ENCODE results near the gene TPP1. TPM values are rescaled to one million over a fixed set of nuclear protein-coding genes. Genes with fewer than 3 reads are reported as not detected.
A peak's percentile ranks its signal among the peaks of the same experiment; 100 is the strongest.

TPP1 gene
- total and polyA plus RNA-seq, 8 donors, result 60.3 to 264 (median 70.0) TPM

DNA sequence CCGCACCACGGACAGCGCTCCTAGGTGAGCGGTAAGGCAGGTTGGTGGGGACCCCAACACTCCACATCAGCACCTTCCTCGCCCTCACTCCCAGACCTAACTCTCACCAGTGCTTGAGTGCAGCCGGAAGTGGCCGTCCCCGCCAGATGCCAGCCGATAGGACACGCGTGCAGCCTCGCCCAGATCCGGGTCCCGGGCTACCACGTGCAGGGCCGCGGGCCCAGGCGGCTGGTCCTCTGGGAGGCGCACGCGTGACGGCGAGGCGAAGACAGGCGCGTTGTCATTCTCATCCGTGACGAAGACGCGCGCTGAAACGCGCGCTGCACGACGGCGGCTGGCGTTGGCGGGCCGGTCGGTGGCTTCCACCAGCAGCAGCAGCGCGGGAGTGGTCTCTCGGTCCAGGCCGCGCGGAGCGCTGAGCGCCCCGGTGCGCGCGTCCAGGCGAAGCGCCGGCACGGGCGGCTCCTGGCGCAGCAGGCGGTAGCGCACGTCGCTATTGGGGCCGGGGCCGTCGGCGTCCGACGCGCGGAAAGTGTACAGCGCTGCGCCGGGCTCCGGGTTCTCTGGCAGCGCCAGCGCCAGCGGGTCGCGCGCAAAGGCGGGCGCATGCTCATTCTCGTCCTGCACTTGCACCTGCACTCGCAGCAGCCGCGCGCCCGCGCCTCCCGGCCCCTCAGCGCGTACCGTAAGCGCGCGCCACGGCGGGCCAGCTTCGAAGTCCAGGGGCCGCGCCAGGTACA, 10.8 kb upstream of the TPP1 start:
- ATAC-seq, result peak; percentile 74

GRCh38 chr11:6629573-6629891, 10.3 kb upstream of the TPP1 start:
- ATAC-seq (no peak), DNase-seq (no peak)
- Histone ChIP-seq H3K36me3 (peaks cover 0 to 56% of the 10 kb centered on the region in 2 donors), H3K27me3 (no peaks in the 10 kb centered on the region), H3K4me3 (no peak overlapping the region), H3K27ac (no peak overlapping the region), H3K4me1 (peaks cover 0 to 7% of the 10 kb centered on the region in 2 donors), H3K9me3 (no peaks in the 10 kb centered on the region)
- intact Hi-C loops (cut with DNase I), result no loop called here
- no peak for TF ChIP-seq CTCF (IDR thresholded peaks at IDR 0.05)

More for the DNA sequence above, 10.8 kb upstream of the TPP1 start:
- Histone ChIP-seq H3K4me3 (peak overlapping the region; percentile 13 to 26), H3K36me3 (peaks cover 0 to 51% of the 10 kb centered on the region in 2 donors), H3K9me3 (no peaks in the 10 kb centered on the region), H3K27me3 (no peaks in the 10 kb centered on the region), H3K4me1 (peaks cover 1 to 12% of the 10 kb centered on the region in 2 donors), H3K27ac (no peak overlapping the region)
- peak in 2 of 4 donors; percentile 45 to 81 for DNase-seq
- TF ChIP-seq CTCF (IDR thresholded peaks at IDR 0.05), result no peak
- intact Hi-C loops (cut with DNase I), result no loop called here

DNA sequence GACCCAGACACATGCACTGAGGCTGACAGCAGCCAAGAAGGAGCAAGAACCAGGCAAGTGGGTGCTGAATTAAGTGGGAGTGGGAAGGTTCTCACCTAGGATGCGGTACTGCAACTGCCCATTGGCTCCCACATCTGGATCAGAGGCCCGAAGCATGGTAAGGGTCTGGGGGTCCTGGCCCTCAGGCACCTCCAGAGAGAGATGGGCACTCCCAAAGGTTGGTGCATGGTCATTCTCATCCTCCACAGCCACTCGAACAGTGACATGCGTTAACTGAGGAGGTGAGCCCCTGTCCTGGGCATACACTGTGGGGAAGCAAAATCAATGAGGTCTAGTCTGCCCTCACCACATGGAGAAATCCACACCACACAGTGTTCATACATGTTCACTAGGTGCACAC, 9.3 kb upstream of the TPP1 start:
- Histone ChIP-seq H3K9me3 (no peaks in the 10 kb centered on the region), H3K27me3 (no peaks in the 10 kb centered on the region), H3K27ac (no peak overlapping the region), H3K4me3 (no peak overlapping the region), H3K36me3 (peaks cover 0 to 66% of the 10 kb centered on the region in 2 donors), H3K4me1 (no peaks in the 10 kb centered on the region)
- no peak for TF ChIP-seq CTCF (IDR thresholded peaks at IDR 0.05)
- ATAC-seq (no peak), DNase-seq (no peak)
- intact Hi-C loops (cut with DNase I), result no loop called here

DNA sequence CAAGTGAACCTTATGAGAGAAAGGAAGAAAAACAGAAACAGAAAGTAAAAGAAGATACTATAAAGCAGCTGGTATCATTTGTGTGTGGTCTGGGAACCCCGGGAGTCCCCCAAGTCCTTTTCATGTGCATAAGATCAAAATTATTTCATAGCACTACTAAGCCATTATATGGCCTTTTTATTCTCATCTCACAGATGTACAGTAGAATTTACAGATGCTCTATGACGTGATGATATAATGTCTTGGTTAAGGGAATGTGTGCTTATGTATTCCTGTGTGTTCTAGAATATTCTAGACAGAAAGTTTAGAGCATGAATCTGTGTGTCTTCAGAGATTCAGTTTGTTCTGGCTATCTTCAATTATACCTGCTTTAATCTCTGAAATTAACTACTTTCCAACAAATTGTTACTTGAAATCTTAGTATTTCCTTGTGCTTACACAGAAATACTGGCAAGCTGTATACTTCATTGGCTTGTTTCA, 8.6 kb upstream of the TPP1 start:
- Histone ChIP-seq H3K27ac (no peak overlapping the region), H3K27me3 (no peaks in the 10 kb centered on the region), H3K36me3 (peaks cover 0 to 68% of the 10 kb centered on the region in 2 donors), H3K4me1 (no peaks in the 10 kb centered on the region), H3K9me3 (no peaks in the 10 kb centered on the region), H3K4me3 (no peak overlapping the region)
- no peak for TF ChIP-seq CTCF (IDR thresholded peaks at IDR 0.05)
- ATAC-seq, result no peak
- intact Hi-C loops (cut with DNase I), result no loop called here
- DNase-seq, result no peak

- no peaks in the 10 kb centered on the region for H3K27me3 ChIP-seq
- no peaks in the 10 kb centered on the region for H3K9me3 ChIP-seq
- no peak for TF ChIP-seq CTCF (IDR thresholded peaks at IDR 0.05)
- ATAC-seq (no peak), DNase-seq (no peak)
- H3K36me3 ChIP-seq, result peaks cover 0 to 64% of the 10 kb centered on the region in 2 donors
- intact Hi-C loops (cut with DNase I), result no loop called here
- H3K4me1 ChIP-seq, result no peaks in the 10 kb centered on the region
- H3K4me3 ChIP-seq, result no peak overlapping the region
- H3K27ac ChIP-seq, result no peak overlapping the region
These were observed 7.9 kb upstream of the TPP1 start for GRCh38 chr11:6626971-6627761.

Data from left lung (tissue), 10 donors.